ENCODE results near the gene IFT81.

IFT81 gene

DNA sequence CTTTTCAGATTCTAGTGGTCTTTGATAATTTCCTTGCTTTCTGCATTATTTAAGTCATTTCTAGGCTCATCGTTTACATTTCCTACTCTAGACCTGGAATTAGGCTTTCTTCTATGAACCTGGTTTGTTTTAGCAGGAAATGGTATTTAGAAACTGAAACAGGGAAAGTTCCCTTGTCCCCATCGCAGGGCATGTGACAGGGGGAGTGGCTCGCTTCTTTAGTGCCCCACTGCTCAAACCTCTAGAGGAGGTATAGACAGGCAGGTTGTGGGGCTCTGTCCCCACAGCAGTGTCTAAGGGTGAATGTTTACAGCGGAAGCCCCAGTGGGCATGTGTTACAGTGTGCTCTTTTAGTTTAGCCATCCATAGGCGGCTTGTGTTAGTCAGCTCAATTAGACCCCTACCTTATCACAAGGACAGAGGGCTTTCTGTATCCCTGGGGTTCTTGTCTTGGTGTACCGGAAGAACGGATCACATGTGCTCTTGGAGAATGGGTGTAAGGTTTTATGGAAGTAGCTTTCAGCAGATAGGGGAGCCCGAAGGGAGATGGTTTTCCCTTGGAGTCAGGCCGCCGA lies 25.0 kb downstream of the IFT81 start:
- Histone ChIP-seq H3K9ac (ENCODE audit: low read depth in 1 of 2, low read length in 2 of 2) (no peak overlapping the region), H3K4me1 (ENCODE audit: control insufficient read depth in 2 of 2, insufficient read depth in 2 of 2, low read length in 2 of 2) (no peaks in the 10 kb centered on the region), H3K9me3 (ENCODE audit: control insufficient read depth in 2 of 2, low read length in 2 of 2) (no peaks in the 10 kb centered on the region), H3K27ac (ENCODE audit: low read depth in 2 of 2, low read length in 2 of 2) (no peak overlapping the region), H3K36me3 (ENCODE audit: control insufficient read depth in 2 of 2, insufficient read depth in 2 of 2, low read length in 2 of 2) (peaks cover 0 to 4% of the 10 kb centered on the region in 2 donors), H3K4me3 (ENCODE audit: low read length in 2 of 2) (no peak overlapping the region), H3K27me3 (ENCODE audit: control insufficient read depth in 2 of 2, insufficient read depth in 2 of 2, low read length in 2 of 2) (no peaks in the 10 kb centered on the region)

DNA sequence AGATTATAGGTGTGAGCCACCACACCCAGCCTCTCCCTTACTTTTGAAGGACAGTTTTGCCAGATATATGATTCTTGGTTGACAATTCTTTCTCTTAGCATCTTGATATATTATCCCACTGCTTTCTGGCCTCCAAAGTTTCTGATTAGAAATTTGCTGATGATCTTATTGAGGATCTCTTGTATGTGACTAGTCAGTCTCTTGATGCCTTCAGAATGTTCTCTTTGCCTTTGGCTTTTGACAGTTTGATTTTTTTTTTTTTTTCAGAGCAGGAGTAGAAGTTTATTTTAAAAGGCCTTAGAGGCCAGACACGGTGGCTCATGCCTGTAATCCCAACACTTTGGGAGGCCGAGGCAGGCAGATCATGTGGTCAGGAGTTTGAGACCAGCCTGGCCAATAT lies 32.6 kb downstream of the IFT81 start:
- Histone ChIP-seq H3K27me3 (ENCODE audit: control insufficient read depth in 2 of 2, insufficient read depth in 2 of 2, low read length in 2 of 2) (no peaks in the 10 kb centered on the region), H3K27ac (ENCODE audit: low read depth in 2 of 2, low read length in 2 of 2) (no peak overlapping the region), H3K9me3 (ENCODE audit: control insufficient read depth in 2 of 2, low read length in 2 of 2) (peaks cover 3 to 4% of the 10 kb centered on the region in 2 donors), H3K36me3 (ENCODE audit: control insufficient read depth in 2 of 2, insufficient read depth in 2 of 2, low read length in 2 of 2) (peaks cover 0 to 5% of the 10 kb centered on the region in 2 donors), H3K4me1 (ENCODE audit: control insufficient read depth in 2 of 2, insufficient read depth in 2 of 2, low read length in 2 of 2) (no peaks in the 10 kb centered on the region), H3K4me3 (ENCODE audit: low read length in 2 of 2) (no peak overlapping the region), H3K9ac (ENCODE audit: low read depth in 1 of 2, low read length in 2 of 2) (no peak overlapping the region)

DNA sequence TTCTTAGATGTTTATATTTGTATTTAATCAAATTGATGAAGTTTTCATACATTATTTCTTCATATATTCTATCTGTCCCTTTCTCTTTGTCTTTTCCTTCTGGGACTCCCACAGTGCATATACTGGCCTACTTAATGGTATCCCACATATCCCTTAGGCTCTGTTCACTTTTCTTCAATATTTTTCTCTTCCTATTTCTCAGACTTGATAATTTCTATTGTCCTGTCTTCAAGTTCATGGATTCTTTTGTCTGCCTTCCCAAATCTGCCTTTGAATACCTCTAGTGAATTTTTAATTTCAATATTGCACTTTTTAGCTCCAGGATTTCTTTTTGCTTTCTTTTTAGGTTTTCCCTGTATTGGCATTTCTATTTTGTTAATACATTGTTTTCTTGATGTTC lies 33.4 kb downstream of the IFT81 start:
- no peak overlapping the region for H3K27ac ChIP-seq (ENCODE audit: low read depth in 2 of 2, low read length in 2 of 2)
- no peak overlapping the region for H3K9ac ChIP-seq (ENCODE audit: low read depth in 1 of 2, low read length in 2 of 2)
- H3K4me1 ChIP-seq (ENCODE audit: control insufficient read depth in 2 of 2, insufficient read depth in 2 of 2, low read length in 2 of 2), result no peaks in the 10 kb centered on the region
- H3K9me3 ChIP-seq (ENCODE audit: control insufficient read depth in 2 of 2, low read length in 2 of 2), result peaks cover 3 to 4% of the 10 kb centered on the region in 2 donors
- no peaks in the 10 kb centered on the region for H3K27me3 ChIP-seq (ENCODE audit: control insufficient read depth in 2 of 2, insufficient read depth in 2 of 2, low read length in 2 of 2)
- no peak overlapping the region for H3K4me3 ChIP-seq (ENCODE audit: low read length in 2 of 2)
- peaks cover 0 to 5% of the 10 kb centered on the region in 2 donors for H3K36me3 ChIP-seq (ENCODE audit: control insufficient read depth in 2 of 2, insufficient read depth in 2 of 2, low read length in 2 of 2)

DNA sequence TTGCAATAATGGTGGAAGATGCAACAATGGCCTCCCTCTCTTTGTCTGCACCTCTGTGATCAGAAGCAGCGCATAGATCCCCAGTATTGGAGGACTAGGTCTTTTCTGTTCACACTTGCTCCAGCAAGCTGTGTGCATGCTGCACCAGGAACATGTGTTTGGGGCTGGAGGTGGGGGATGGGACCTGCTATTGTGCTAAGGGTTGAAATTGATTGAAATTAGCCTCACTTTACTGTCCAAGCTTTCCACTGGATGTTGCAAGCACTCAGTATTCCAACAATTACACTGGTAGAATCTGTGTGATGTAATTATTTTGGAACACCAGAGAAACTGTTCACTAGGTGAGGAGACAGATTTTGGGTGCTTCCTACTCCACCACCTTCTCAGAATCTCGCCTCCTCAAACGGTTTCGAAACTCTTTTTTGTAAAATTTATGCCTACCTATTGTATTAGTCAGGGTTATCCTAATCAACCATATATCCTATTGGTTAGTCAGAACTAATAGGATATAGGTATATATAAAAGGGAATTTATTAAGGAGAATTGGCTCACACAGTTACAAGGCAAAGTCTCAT lies 35.6 kb downstream of the IFT81 start:
- H3K9me3 ChIP-seq (ENCODE audit: control insufficient read depth in 2 of 2, low read length in 2 of 2), result peaks cover 3 to 4% of the 10 kb centered on the region in 2 donors
- no peak overlapping the region for H3K4me3 ChIP-seq (ENCODE audit: low read length in 2 of 2)
- H3K27me3 ChIP-seq (ENCODE audit: control insufficient read depth in 2 of 2, insufficient read depth in 2 of 2, low read length in 2 of 2), result no peaks in the 10 kb centered on the region
- no peak overlapping the region for H3K9ac ChIP-seq (ENCODE audit: low read depth in 1 of 2, low read length in 2 of 2)
- H3K27ac ChIP-seq (ENCODE audit: low read depth in 2 of 2, low read length in 2 of 2), result no peak overlapping the region
- H3K4me1 ChIP-seq (ENCODE audit: control insufficient read depth in 2 of 2, insufficient read depth in 2 of 2, low read length in 2 of 2), result no peaks in the 10 kb centered on the region
- peaks cover 0 to 5% of the 10 kb centered on the region in 2 donors for H3K36me3 ChIP-seq (ENCODE audit: control insufficient read depth in 2 of 2, insufficient read depth in 2 of 2, low read length in 2 of 2)

GRCh38 chr12:110165540-110166159 lies 41.5 kb downstream of the IFT81 start:
- Histone ChIP-seq H3K9ac (ENCODE audit: low read depth in 1 of 2, low read length in 2 of 2) (no peak overlapping the region), H3K9me3 (ENCODE audit: control insufficient read depth in 2 of 2, low read length in 2 of 2) (no peaks in the 10 kb centered on the region), H3K36me3 (ENCODE audit: control insufficient read depth in 2 of 2, insufficient read depth in 2 of 2, low read length in 2 of 2) (no peaks in the 10 kb centered on the region), H3K4me1 (ENCODE audit: control insufficient read depth in 2 of 2, insufficient read depth in 2 of 2, low read length in 2 of 2) (no peaks in the 10 kb centered on the region), H3K4me3 (ENCODE audit: low read length in 2 of 2) (no peak overlapping the region), H3K27ac (ENCODE audit: low read depth in 2 of 2, low read length in 2 of 2) (no peak overlapping the region), H3K27me3 (ENCODE audit: control insufficient read depth in 2 of 2, insufficient read depth in 2 of 2, low read length in 2 of 2) (no peaks in the 10 kb centered on the region)

DNA sequence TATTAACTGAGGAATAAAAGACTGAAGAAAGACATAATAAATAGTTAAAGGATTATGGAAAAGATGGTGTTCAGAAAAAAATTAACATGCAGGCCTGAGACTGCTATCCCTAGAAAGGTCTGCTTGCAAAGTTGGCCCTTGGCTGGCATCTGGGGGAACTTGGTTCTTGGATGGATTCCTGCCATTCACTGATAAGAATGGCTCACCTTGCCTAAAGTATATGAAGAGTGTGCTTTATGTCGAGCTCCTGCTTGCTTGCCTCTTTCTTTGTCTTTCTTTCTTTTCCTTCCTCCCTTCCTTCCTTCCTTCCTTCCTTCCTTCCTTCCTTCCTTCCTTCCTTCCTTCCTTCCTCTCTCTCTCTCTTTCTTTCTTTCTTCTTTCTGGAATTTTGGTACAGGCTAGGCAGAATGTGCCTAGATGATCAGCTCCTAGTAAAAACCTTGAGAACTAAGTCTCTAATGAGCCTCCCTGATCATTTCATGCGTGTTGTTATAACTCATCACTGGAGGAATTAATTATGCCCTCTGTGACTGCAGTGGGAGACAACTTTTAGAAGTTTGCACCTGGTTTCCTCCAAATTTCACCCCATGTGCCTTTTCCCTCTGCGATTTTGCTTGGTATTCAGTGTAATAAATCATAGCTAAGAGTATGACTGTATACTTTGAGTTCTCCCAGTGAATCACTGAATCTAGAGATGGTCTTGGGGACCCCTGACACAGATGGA lies 44.7 kb downstream of the IFT81 start:
- Histone ChIP-seq H3K27me3 (ENCODE audit: control insufficient read depth in 2 of 2, insufficient read depth in 2 of 2, low read length in 2 of 2) (no peaks in the 10 kb centered on the region), H3K36me3 (ENCODE audit: control insufficient read depth in 2 of 2, insufficient read depth in 2 of 2, low read length in 2 of 2) (no peaks in the 10 kb centered on the region), H3K9me3 (ENCODE audit: control insufficient read depth in 2 of 2, low read length in 2 of 2) (no peaks in the 10 kb centered on the region), H3K4me3 (ENCODE audit: low read length in 2 of 2) (no peak overlapping the region), H3K9ac (ENCODE audit: low read depth in 1 of 2, low read length in 2 of 2) (no peak overlapping the region), H3K27ac (ENCODE audit: low read depth in 2 of 2, low read length in 2 of 2) (no peak overlapping the region), H3K4me1 (ENCODE audit: control insufficient read depth in 2 of 2, insufficient read depth in 2 of 2, low read length in 2 of 2) (no peaks in the 10 kb centered on the region)

- Histone ChIP-seq H3K36me3 (ENCODE audit: control insufficient read depth in 2 of 2, insufficient read depth in 2 of 2, low read length in 2 of 2) (no peaks in the 10 kb centered on the region), H3K9ac (ENCODE audit: low read depth in 1 of 2, low read length in 2 of 2) (no peak overlapping the region), H3K9me3 (ENCODE audit: control insufficient read depth in 2 of 2, low read length in 2 of 2) (no peaks in the 10 kb centered on the region), H3K27ac (ENCODE audit: low read depth in 2 of 2, low read length in 2 of 2) (no peak overlapping the region), H3K27me3 (ENCODE audit: control insufficient read depth in 2 of 2, insufficient read depth in 2 of 2, low read length in 2 of 2) (no peaks in the 10 kb centered on the region), H3K4me1 (ENCODE audit: control insufficient read depth in 2 of 2, insufficient read depth in 2 of 2, low read length in 2 of 2) (no peaks in the 10 kb centered on the region), H3K4me3 (ENCODE audit: low read length in 2 of 2) (no peak overlapping the region)
Measured at GRCh38 chr12:110170535-110171185, 46.5 kb downstream of the IFT81 start.

DNA sequence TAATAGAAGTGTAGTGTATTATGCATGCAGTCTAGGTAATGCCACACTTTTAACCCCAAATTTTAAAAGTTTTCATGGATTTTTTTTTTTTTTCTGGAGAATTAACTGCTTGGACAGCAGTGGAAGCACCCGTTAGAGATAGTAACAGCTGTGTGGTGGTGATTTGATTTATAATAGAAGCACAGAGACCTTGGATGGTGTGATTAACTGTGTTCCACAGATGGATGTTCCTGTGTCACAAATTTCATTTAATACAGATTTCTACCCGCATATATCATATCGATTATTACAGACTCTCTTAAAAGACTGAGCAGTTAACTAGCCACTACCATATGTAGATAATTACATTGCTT lies 47.0 kb downstream of the IFT81 start:
- Histone ChIP-seq H3K36me3 (ENCODE audit: control insufficient read depth in 2 of 2, insufficient read depth in 2 of 2, low read length in 2 of 2) (no peaks in the 10 kb centered on the region), H3K27ac (ENCODE audit: low read depth in 2 of 2, low read length in 2 of 2) (no peak overlapping the region), H3K4me1 (ENCODE audit: control insufficient read depth in 2 of 2, insufficient read depth in 2 of 2, low read length in 2 of 2) (no peaks in the 10 kb centered on the region), H3K9me3 (ENCODE audit: control insufficient read depth in 2 of 2, low read length in 2 of 2) (no peaks in the 10 kb centered on the region), H3K27me3 (ENCODE audit: control insufficient read depth in 2 of 2, insufficient read depth in 2 of 2, low read length in 2 of 2) (no peaks in the 10 kb centered on the region), H3K4me3 (ENCODE audit: low read length in 2 of 2) (no peak overlapping the region), H3K9ac (ENCODE audit: low read depth in 1 of 2, low read length in 2 of 2) (no peak overlapping the region)

- no peak overlapping the region for H3K9ac ChIP-seq (ENCODE audit: low read depth in 1 of 2, low read length in 2 of 2)
- no peak overlapping the region for H3K27ac ChIP-seq (ENCODE audit: low read depth in 2 of 2, low read length in 2 of 2)
- no peaks in the 10 kb centered on the region for H3K4me1 ChIP-seq (ENCODE audit: control insufficient read depth in 2 of 2, insufficient read depth in 2 of 2, low read length in 2 of 2)
- no peaks in the 10 kb centered on the region for H3K27me3 ChIP-seq (ENCODE audit: control insufficient read depth in 2 of 2, insufficient read depth in 2 of 2, low read length in 2 of 2)
- no peak overlapping the region for H3K4me3 ChIP-seq (ENCODE audit: low read length in 2 of 2)
- H3K36me3 ChIP-seq (ENCODE audit: control insufficient read depth in 2 of 2, insufficient read depth in 2 of 2, low read length in 2 of 2), result no peaks in the 10 kb centered on the region
- no peaks in the 10 kb centered on the region for H3K9me3 ChIP-seq (ENCODE audit: control insufficient read depth in 2 of 2, low read length in 2 of 2)
Measured at GRCh38 chr12:110171636-110172035, 47.5 kb downstream of the IFT81 start.

Data from mucosa of rectum (tissue), 2 donors.